IPS-15b (cell line): ENCODE results near the gene KIF3C.

Experiments
- H3K27me3 ChIP-seq: one replicate; pipeline ENCODE4 v1.6.1; 2013; ENCODE audit warnings: low read length; ENCODE audit not compliant: control insufficient read depth, insufficient read depth
- H3K36me3 ChIP-seq: one replicate; pipeline ENCODE4 v1.6.1; 2013; ENCODE audit warnings: low read length; ENCODE audit not compliant: control insufficient read depth, insufficient read depth
- H3K4me1 ChIP-seq: one replicate; pipeline ENCODE4 v1.6.1; 2013; ENCODE audit warnings: mild to moderate bottlenecking, low read length; ENCODE audit not compliant: control insufficient read depth, insufficient read depth
- H3K4me3 ChIP-seq: one replicate; pipeline ENCODE4 v1.5.1; 2013; ENCODE audit warnings: low read depth, low read length
- H3K9ac ChIP-seq: one replicate; pipeline ENCODE4 v1.6.1; 2013; ENCODE audit warnings: low read depth, mild to moderate bottlenecking, low read length
- H3K9me3 ChIP-seq: one replicate; pipeline ENCODE4 v1.6.1; 2013; ENCODE audit warnings: mild to moderate bottlenecking, low read length; ENCODE audit not compliant: control insufficient read depth, insufficient read depth

Gene KIF3C

GRCh38 chr2:25955869-25956535, 26.3 kb downstream of the KIF3C start:
- H3K27me3 ChIP-seq = no peaks in the 10 kb centered on the region
- H3K4me3 ChIP-seq = no peak overlapping the region
- no peaks in the 10 kb centered on the region for H3K9me3 ChIP-seq
- peaks cover 2% of the 10 kb centered on the region for H3K4me1 ChIP-seq
- H3K36me3 ChIP-seq = peaks cover 3% of the 10 kb centered on the region
- no peak overlapping the region for H3K9ac ChIP-seq

DNA sequence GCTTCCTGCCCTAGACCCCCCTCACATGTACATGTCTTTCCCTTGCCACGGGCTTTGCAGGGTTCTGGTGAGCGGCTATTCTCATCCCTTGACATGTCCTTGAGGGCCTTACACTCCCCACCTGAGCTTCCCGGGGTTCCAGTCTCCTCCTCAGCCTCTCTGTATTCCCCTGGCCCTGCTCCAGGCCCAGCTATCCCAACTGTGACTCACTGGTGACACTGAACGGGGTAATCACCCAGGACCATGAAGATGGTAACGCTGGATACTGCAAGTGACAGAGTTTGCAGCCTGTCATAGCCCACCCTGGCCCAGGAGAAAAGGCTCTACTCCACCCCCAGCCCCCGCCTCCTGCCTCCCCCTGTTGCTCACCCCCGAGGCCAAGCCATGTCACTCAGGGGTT, 27.3 kb downstream of the KIF3C start:
- Histone ChIP-seq H3K36me3 (peaks cover 3% of the 10 kb centered on the region), H3K4me3 (no peak overlapping the region), H3K27me3 (no peaks in the 10 kb centered on the region), H3K9me3 (no peaks in the 10 kb centered on the region), H3K9ac (no peak overlapping the region), H3K4me1 (peaks cover 2% of the 10 kb centered on the region)

- no peak overlapping the region for H3K4me3 ChIP-seq
Measured at GRCh38 chr2:25954199-25954752, 28.0 kb downstream of the KIF3C start.

GRCh38 chr2:25951071-25951547, 31.2 kb downstream of the KIF3C start:
- H3K9me3 ChIP-seq = no peaks in the 10 kb centered on the region
- no peak overlapping the region for H3K9ac ChIP-seq
- no peak overlapping the region for H3K4me3 ChIP-seq
- H3K27me3 ChIP-seq = no peaks in the 10 kb centered on the region
- peaks cover 2% of the 10 kb centered on the region for H3K4me1 ChIP-seq
- peaks cover 5% of the 10 kb centered on the region for H3K36me3 ChIP-seq

More at GRCh38 chr2:25954199-25954752, 28.0 kb downstream of the KIF3C start:
- Histone ChIP-seq H3K4me1 (peaks cover 2% of the 10 kb centered on the region), H3K27me3 (no peaks in the 10 kb centered on the region), H3K9ac (no peak overlapping the region), H3K36me3 (peaks cover 3% of the 10 kb centered on the region), H3K9me3 (no peaks in the 10 kb centered on the region)

- Histone ChIP-seq H3K4me3 (no peak overlapping the region), H3K9me3 (no peaks in the 10 kb centered on the region), H3K36me3 (peaks cover 3% of the 10 kb centered on the region), H3K9ac (no peak overlapping the region), H3K27me3 (no peaks in the 10 kb centered on the region), H3K4me1 (no peaks in the 10 kb centered on the region)
Measured at GRCh38 chr2:25948437-25948836, 33.9 kb downstream of the KIF3C start.

- Histone ChIP-seq H3K4me3 (no peak overlapping the region), H3K36me3 (peaks cover 6% of the 10 kb centered on the region), H3K9me3 (no peaks in the 10 kb centered on the region), H3K4me1 (no peaks in the 10 kb centered on the region), H3K27me3 (no peaks in the 10 kb centered on the region), H3K9ac (no peak overlapping the region)
Measured at GRCh38 chr2:25941042-25941441, 41.3 kb downstream of the KIF3C start.

GRCh38 chr2:25939257-25939668, 43.0 kb downstream of the KIF3C start:
- H3K4me3 ChIP-seq = no peak overlapping the region
- no peaks in the 10 kb centered on the region for H3K4me1 ChIP-seq
- H3K9me3 ChIP-seq = no peaks in the 10 kb centered on the region
- peaks cover 6% of the 10 kb centered on the region for H3K36me3 ChIP-seq
- H3K9ac ChIP-seq = no peak overlapping the region
- no peaks in the 10 kb centered on the region for H3K27me3 ChIP-seq

DNA sequence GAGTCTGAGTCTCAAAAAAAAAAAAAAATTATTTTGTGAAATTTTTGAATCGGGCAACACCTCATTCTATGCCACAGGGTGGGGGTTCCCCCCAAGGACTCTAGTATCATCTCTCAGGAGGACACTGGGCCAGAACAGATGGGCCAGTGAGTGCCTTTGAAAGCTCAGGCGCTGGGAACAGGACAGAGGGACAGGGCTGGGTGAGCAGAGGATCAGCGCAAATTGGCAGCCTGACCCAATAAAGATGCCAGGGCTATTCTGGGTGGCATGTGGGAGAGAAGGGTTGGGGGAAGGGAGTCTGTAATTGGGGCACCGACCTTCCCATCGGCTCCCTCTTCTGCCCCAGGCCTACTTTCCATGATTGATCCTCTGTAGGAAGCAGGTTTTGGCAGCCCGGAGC, 44.0 kb downstream of the KIF3C start:
- H3K9me3 ChIP-seq = no peaks in the 10 kb centered on the region
- no peak overlapping the region for H3K9ac ChIP-seq
- peaks cover 6% of the 10 kb centered on the region for H3K36me3 ChIP-seq
- H3K4me3 ChIP-seq = no peak overlapping the region
- H3K4me1 ChIP-seq = no peaks in the 10 kb centered on the region
- no peaks in the 10 kb centered on the region for H3K27me3 ChIP-seq

GRCh38 chr2:25936889-25937545, 45.3 kb downstream of the KIF3C start:
- H3K9ac ChIP-seq = no peak overlapping the region
- no peaks in the 10 kb centered on the region for H3K27me3 ChIP-seq
- H3K4me1 ChIP-seq = no peaks in the 10 kb centered on the region
- H3K9me3 ChIP-seq = no peaks in the 10 kb centered on the region
- H3K36me3 ChIP-seq = peaks cover 6% of the 10 kb centered on the region
- no peak overlapping the region for H3K4me3 ChIP-seq

GRCh38 chr2:25933622-25934021, 48.7 kb downstream of the KIF3C start:
- Histone ChIP-seq H3K9ac (no peak overlapping the region), H3K4me3 (no peak overlapping the region), H3K4me1 (no peaks in the 10 kb centered on the region), H3K9me3 (no peaks in the 10 kb centered on the region), H3K27me3 (no peaks in the 10 kb centered on the region), H3K36me3 (peaks cover 5% of the 10 kb centered on the region)

GRCh38 chr2:25929789-25930473, 52.4 kb downstream of the KIF3C start:
- no peak overlapping the region for H3K4me3 ChIP-seq
- no peak overlapping the region for H3K9ac ChIP-seq
- H3K9me3 ChIP-seq = no peaks in the 10 kb centered on the region
- no peaks in the 10 kb centered on the region for H3K27me3 ChIP-seq
- H3K36me3 ChIP-seq = peaks cover 13% of the 10 kb centered on the region
- peaks cover 2% of the 10 kb centered on the region for H3K4me1 ChIP-seq
